SK-N-SH treated with all-trans-retinoic acid at 6 μM for 48 hours (cell line): ENCODE measurements around the gene ZC3H8.

Experiments
- ATAC-seq: fragments of 200-7000 bp; cut with Tn5 transposase; 3 replicates; pipeline ENCODE4 v1.9.1; 2020; ENCODE audit warnings: mild to moderate bottlenecking, moderate library complexity
- ARNTL ChIP-seq: fragments of 450-650 bp; formaldehyde crosslinking; IDR thresholded peaks from 2 replicates; pipeline ENCODE4 v1.5.0; 2020; ENCODE audit warnings: low read depth, mild to moderate bottlenecking, moderate library complexity, borderline replicate concordance
- BACH2 ChIP-seq: fragments of 250-450 bp; sonication (Bioruptor Pico); IDR thresholded peaks from 2 replicates; pipeline ENCODE4 v1.9.0; 2021; ENCODE audit warnings: mild to moderate bottlenecking, borderline replicate concordance
- CSDC2 ChIP-seq: fragments of 250-450 bp; sonication (Bioruptor Pico); IDR thresholded peaks from 2 replicates; pipeline ENCODE4 v1.5.0; 2020; ENCODE audit warnings: mild to moderate bottlenecking, moderate library complexity
- GLIS3 ChIP-seq: fragments of 250-450 bp; sonication (Bioruptor Pico); IDR thresholded peaks from 2 replicates; pipeline ENCODE4 v1.5.0; 2020; ENCODE audit warnings: mild to moderate bottlenecking, moderate library complexity
- OSR1 ChIP-seq: fragments of 250-450 bp; sonication (Bioruptor Pico); IDR thresholded peaks from 2 replicates; pipeline ENCODE4 v1.8.0; 2022; ENCODE audit warnings: moderate library complexity, mild to moderate bottlenecking, inconsistent platforms
- PPARA ChIP-seq: fragments of 250-450 bp; sonication (Bioruptor Pico); IDR thresholded peaks from 2 replicates; pipeline ENCODE4 v1.5.0; 2020; ENCODE audit warnings: mild to moderate bottlenecking, borderline replicate concordance
- RARB ChIP-seq: fragments of 250-450 bp; sonication (Bioruptor Pico); IDR thresholded peaks from 2 replicates; pipeline ENCODE4 v1.8.0; 2021; ENCODE audit warnings: mild to moderate bottlenecking, moderate library complexity
- SNAI2 ChIP-seq: fragments of 250-450 bp; sonication (Bioruptor Pico); IDR thresholded peaks from 2 replicates; pipeline ENCODE4 v1.5.0; 2020; ENCODE audit warnings: mild to moderate bottlenecking, moderate library complexity
- TCF4 ChIP-seq: fragments of 250-450 bp; sonication (Bioruptor Pico); IDR thresholded peaks from 2 replicates; pipeline ENCODE4 v1.8.0; 2021; ENCODE audit warnings: mild to moderate bottlenecking, moderate library complexity, borderline replicate concordance
- TOX ChIP-seq: fragments of 250-450 bp; sonication (Bioruptor Pico); IDR thresholded peaks from 2 replicates; pipeline ENCODE4 v1.8.0; 2021; ENCODE audit warnings: mild to moderate bottlenecking, moderate library complexity, borderline replicate concordance
- ZC3H10 ChIP-seq: fragments of 250-450 bp; sonication (Bioruptor Pico); IDR thresholded peaks from 2 replicates; pipeline ENCODE4 v1.5.1; 2021; ENCODE audit warnings: mild to moderate bottlenecking, moderate library complexity
- ZFP3 ChIP-seq: fragments of 250-450 bp; sonication (Bioruptor Pico); IDR thresholded peaks from 2 replicates; pipeline ENCODE4 v1.5.0; 2020; ENCODE audit warnings: mild to moderate bottlenecking, moderate library complexity
- ZNF565 ChIP-seq: fragments of 450-650 bp; formaldehyde crosslinking; conservative IDR thresholded peaks from 2 replicates; pipeline ENCODE4 v1.5.0; 2020; ENCODE audit warnings: low read depth, mild to moderate bottlenecking, moderate library complexity
- ZNF70 ChIP-seq: fragments of 450-650 bp; formaldehyde crosslinking; IDR thresholded peaks from 2 replicates; pipeline ENCODE4 v1.5.0; 2020; ENCODE audit warnings: mild to moderate bottlenecking, moderate library complexity
- ZNF8 ChIP-seq: fragments of 450-650 bp; formaldehyde crosslinking; IDR thresholded peaks from 2 replicates; pipeline ENCODE4 v1.5.0; 2020; ENCODE audit warnings: mild to moderate bottlenecking, moderate library complexity
- TF ChIP-seq, protein P1 (sequence below): fragments of 250-450 bp; sonication (Bioruptor Pico); IDR thresholded peaks from 2 replicates; pipeline ENCODE4 v1.5.0; 2020; ENCODE audit warnings: mild to moderate bottlenecking, moderate library complexity
- TF ChIP-seq, protein P2 (sequence below): fragments of 250-450 bp; sonication (Bioruptor Pico); IDR thresholded peaks from 2 replicates; pipeline ENCODE4 v1.5.1; 2020; ENCODE audit warnings: low read depth, mild to moderate bottlenecking, moderate library complexity
- TF ChIP-seq, protein P3 (sequence below): fragments of 250-450 bp; sonication (Bioruptor Pico); IDR thresholded peaks from 2 replicates; pipeline ENCODE4 v1.8.0; 2020; ENCODE audit warnings: mild to moderate bottlenecking, moderate library complexity, borderline replicate concordance
- TF ChIP-seq, protein P4 (sequence below): fragments of 250-450 bp; sonication (Bioruptor Pico); IDR thresholded peaks from 2 replicates; pipeline ENCODE4 v1.5.1; 2021; ENCODE audit warnings: mild to moderate bottlenecking, moderate library complexity

ZC3H8 gene

DNA sequence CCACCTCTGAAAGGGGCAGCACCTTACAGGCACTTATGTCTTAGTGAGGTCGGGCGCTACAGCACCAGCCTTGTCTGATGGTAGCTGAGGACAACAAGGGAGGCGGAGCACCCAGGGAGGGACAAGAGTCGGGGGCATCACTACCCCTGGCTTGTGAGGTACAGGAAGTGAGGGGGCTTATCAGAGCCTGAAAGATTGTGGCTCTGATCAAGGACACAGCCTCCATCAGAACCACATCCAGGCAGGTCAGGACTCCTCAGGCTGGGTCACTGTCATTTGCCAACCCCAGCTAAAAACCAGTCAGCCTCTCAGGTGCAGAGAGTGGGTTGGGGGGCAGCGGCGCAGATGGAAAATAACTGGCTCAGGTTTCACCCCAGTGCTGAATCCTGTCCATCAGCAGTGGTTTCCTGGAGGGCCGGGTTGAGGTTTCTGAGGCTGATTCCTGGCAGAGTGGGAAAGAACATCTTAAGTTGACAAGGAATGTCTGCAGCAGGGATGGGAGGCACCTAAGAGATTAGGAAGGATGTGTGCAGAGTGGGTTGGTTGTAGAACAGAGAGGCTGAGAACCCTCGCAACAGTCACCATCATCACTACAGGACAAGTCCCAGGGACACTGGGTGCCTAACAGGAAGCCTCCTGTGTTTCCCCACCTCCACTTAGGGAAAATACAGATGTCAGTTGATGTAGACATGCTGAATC lies 71.4 kb downstream of the ZC3H8 start:
- TF ChIP-seq TCF4 (CRISPR knock-in tag) (no peak), GLIS3 (no peak), PPARA (CRISPR knock-in tag) (no peak), ZNF70 (CRISPR knock-in tag) (no peak), SNAI2 (no peak), ZFP3 (CRISPR knock-in tag) (no peak), TOX (no peak), ZC3H10 (CRISPR knock-in tag) (no peak)
- TF ChIP-seq, protein P1, sequence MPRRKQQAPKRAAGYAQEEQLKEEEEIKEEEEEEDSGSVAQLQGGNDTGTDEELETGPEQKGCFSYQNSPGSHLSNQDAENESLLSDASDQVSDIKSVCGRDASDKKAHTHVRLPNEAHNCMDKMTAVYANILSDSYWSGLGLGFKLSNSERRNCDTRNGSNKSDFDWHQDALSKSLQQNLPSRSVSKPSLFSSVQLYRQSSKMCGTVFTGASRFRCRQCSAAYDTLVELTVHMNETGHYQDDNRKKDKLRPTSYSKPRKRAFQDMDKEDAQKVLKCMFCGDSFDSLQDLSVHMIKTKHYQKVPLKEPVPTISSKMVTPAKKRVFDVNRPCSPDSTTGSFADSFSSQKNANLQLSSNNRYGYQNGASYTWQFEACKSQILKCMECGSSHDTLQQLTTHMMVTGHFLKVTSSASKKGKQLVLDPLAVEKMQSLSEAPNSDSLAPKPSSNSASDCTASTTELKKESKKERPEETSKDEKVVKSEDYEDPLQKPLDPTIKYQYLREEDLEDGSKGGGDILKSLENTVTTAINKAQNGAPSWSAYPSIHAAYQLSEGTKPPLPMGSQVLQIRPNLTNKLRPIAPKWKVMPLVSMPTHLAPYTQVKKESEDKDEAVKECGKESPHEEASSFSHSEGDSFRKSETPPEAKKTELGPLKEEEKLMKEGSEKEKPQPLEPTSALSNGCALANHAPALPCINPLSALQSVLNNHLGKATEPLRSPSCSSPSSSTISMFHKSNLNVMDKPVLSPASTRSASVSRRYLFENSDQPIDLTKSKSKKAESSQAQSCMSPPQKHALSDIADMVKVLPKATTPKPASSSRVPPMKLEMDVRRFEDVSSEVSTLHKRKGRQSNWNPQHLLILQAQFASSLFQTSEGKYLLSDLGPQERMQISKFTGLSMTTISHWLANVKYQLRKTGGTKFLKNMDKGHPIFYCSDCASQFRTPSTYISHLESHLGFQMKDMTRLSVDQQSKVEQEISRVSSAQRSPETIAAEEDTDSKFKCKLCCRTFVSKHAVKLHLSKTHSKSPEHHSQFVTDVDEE (CRISPR knock-in tag), result no peak
- TF ChIP-seq, protein P2, sequence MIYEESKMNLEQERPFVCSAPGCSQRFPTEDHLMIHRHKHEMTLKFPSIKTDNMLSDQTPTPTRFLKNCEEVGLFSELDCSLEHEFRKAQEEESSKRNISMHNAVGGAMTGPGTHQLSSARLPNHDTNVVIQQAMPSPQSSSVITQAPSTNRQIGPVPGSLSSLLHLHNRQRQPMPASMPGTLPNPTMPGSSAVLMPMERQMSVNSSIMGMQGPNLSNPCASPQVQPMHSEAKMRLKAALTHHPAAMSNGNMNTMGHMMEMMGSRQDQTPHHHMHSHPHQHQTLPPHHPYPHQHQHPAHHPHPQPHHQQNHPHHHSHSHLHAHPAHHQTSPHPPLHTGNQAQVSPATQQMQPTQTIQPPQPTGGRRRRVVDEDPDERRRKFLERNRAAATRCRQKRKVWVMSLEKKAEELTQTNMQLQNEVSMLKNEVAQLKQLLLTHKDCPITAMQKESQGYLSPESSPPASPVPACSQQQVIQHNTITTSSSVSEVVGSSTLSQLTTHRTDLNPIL, result no peak
- TF ChIP-seq, protein P3, sequence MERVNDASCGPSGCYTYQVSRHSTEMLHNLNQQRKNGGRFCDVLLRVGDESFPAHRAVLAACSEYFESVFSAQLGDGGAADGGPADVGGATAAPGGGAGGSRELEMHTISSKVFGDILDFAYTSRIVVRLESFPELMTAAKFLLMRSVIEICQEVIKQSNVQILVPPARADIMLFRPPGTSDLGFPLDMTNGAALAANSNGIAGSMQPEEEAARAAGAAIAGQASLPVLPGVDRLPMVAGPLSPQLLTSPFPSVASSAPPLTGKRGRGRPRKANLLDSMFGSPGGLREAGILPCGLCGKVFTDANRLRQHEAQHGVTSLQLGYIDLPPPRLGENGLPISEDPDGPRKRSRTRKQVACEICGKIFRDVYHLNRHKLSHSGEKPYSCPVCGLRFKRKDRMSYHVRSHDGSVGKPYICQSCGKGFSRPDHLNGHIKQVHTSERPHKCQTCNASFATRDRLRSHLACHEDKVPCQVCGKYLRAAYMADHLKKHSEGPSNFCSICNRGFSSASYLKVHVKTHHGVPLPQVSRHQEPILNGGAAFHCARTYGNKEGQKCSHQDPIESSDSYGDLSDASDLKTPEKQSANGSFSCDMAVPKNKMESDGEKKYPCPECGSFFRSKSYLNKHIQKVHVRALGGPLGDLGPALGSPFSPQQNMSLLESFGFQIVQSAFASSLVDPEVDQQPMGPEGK (CRISPR knock-in tag), result no peak
- ATAC-seq, result no peak

DNA sequence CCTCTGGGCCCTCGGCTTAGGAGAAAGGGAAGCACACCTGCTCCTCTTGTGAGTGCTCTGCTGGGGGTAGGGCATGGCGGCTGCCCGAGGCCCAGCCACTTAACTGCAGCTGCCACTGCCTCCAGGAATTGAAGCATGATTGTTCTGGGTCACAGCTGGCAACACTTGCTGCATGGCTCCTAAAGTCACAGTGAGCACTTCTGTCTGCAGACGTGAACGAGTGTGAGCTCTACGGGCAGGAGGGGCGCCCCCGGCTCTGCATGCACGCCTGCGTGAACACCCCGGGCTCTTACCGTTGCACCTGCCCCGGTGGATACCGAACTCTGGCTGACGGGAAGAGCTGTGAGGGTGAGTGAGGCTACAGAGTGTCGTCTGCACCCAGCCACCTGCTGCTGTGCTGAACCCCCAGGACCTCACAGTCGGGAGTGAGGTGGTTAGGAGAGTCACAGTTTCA lies 72.2 kb downstream of the ZC3H8 start:
- no peak for ATAC-seq
- TF ChIP-seq ZC3H10 (CRISPR knock-in tag) (no peak), ZNF8 (CRISPR knock-in tag) (no peak), GLIS3 (no peak), OSR1 (CRISPR knock-in tag) (no peak), CSDC2 (CRISPR knock-in tag) (no peak), TOX (no peak), TCF4 (CRISPR knock-in tag) (no peak), BACH2 (CRISPR knock-in tag) (no peak), ZFP3 (CRISPR knock-in tag) (no peak), RARB (CRISPR knock-in tag) (no peak), ARNTL (CRISPR knock-in tag) (no peak), PPARA (CRISPR knock-in tag) (no peak), ZNF565 (no peak), ZNF70 (CRISPR knock-in tag) (no peak), SNAI2 (no peak)
- TF ChIP-seq, protein P4, sequence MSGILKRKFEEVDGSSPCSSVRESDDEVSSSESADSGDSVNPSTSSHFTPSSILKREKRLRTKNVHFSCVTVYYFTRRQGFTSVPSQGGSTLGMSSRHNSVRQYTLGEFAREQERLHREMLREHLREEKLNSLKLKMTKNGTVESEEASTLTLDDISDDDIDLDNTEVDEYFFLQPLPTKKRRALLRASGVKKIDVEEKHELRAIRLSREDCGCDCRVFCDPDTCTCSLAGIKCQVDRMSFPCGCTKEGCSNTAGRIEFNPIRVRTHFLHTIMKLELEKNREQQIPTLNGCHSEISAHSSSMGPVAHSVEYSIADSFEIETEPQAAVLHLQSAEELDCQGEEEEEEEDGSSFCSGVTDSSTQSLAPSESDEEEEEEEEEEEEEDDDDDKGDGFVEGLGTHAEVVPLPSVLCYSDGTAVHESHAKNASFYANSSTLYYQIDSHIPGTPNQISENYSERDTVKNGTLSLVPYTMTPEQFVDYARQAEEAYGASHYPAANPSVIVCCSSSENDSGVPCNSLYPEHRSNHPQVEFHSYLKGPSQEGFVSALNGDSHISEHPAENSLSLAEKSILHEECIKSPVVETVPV, result no peak
- TF ChIP-seq, protein P3 (CRISPR knock-in tag), result no peak
- TF ChIP-seq, protein P1 (CRISPR knock-in tag), result no peak
